ENCODE data around the gene CYP26B1.
A peak's percentile ranks its signal among the peaks of the same experiment; 100 is the strongest.

Gene CYP26B1

GRCh38 chr2:72128059-72128842 is 19.4 kb downstream of the CYP26B1 start:
- DNase-seq, result no peak

- DNase-seq, result no peak
Observed at GRCh38 chr2:72127401-72128058, 20.1 kb downstream of the CYP26B1 start.

- no peak for DNase-seq
Observed at GRCh38 chr2:72126186-72127100, 21.2 kb downstream of the CYP26B1 start.

- peak; percentile 66 for DNase-seq
Observed at GRCh38 chr2:72124376-72124775, 23.3 kb downstream of the CYP26B1 start.

- DNase-seq, result no peak
Observed at GRCh38 chr2:72121153-72121552, 26.5 kb downstream of the CYP26B1 start.

GRCh38 chr2:72118951-72119350 is 28.7 kb downstream of the CYP26B1 start:
- DNase-seq, result no peak

GRCh38 chr2:72118386-72118785 is 29.3 kb downstream of the CYP26B1 start:
- DNase-seq, result no peak

- DNase-seq, result no peak
Observed at GRCh38 chr2:72117718-72118117, 29.9 kb downstream of the CYP26B1 start.

- DNase-seq, result no peak
Observed at GRCh38 chr2:72117029-72117428, 30.6 kb downstream of the CYP26B1 start.

GRCh38 chr2:72116081-72116533 is 31.6 kb downstream of the CYP26B1 start:
- DNase-seq, result peak; percentile 38

- peak; percentile 96 for DNase-seq
Observed at GRCh38 chr2:72115110-72116080, 32.3 kb downstream of the CYP26B1 start.

- DNase-seq, result no peak
Observed at GRCh38 chr2:72114693-72115051, 33.0 kb downstream of the CYP26B1 start.

GRCh38 chr2:72113847-72114692 is 33.6 kb downstream of the CYP26B1 start:
- no peak for DNase-seq

GRCh38 chr2:72112981-72113846 is 34.4 kb downstream of the CYP26B1 start:
- no peak for DNase-seq

GRCh38 chr2:72112401-72112800 is 35.3 kb downstream of the CYP26B1 start:
- DNase-seq, result peak; percentile 70

GRCh38 chr2:72111061-72111460 is 36.6 kb downstream of the CYP26B1 start:
- DNase-seq, result no peak

GRCh38 chr2:72109904-72110303 is 37.8 kb downstream of the CYP26B1 start:
- no peak for DNase-seq

GRCh38 chr2:72109291-72109690 is 38.4 kb downstream of the CYP26B1 start:
- no peak for DNase-seq

- peak; percentile 85 for DNase-seq
Observed at GRCh38 chr2:72108121-72108520, 39.5 kb downstream of the CYP26B1 start.

GRCh38 chr2:72106978-72107377 is 40.7 kb downstream of the CYP26B1 start:
- DNase-seq, result no peak

Measured in fibroblast of skin of scalp (primary cell).